ENCODE results near the gene HOXD9.

DNA sequence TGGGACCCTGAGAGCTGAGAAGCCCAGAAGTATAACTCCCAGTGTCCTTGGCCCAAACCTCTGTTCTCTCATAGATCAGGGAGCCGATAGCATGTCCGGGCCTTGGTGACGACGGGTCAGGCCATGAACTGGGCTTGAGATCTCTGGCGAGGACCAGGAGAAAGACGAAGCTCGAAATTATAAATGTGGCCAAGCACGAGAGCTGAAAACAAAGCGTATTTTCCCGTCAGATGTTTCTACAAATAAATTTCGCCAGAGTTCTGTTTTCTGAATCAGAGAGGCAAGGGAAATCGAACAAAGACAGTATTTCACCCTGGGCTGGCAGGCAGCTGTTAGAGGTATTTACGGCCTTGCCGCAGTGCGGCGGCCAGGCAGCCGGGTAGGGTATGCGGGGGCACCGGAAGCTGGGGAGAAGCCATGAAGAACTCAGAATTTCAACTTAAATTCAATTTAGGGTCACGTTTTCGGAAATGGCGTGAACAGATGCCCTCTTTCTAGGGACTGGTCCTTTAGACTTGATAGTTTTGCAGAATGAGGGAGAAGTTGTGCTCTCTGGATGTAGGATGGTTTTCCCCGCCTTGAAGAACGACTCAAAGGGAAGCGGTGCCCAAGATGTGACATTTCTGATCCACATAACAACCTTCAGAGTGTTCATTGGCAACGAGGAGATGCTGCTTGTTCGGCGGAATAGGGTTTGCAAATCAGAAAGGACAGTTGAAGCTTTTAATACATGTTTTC lies 16.6 kb downstream of the HOXD9 start:
- TF ChIP-seq CTCF (conservative IDR thresholded peaks at IDR 0.05; ENCODE audit: low read length): no peak
- TF ChIP-seq EZH2phosphoT487 (IDR thresholded peaks at IDR 0.05; ENCODE audit: borderline replicate concordance, low read depth, low read length): no peak
